Fibroblast of pulmonary artery (primary cell): ENCODE measurements around the gene SUMF2.
"Not testable (repeated sequence)": the region's sequence is repeated elsewhere in the genome, so short reads cannot be mapped to it uniquely, and the experiment has no call there.

Source experiments
- DNase-seq: peaks from one replicate; pipeline ENCODE4 v3.0.0-alpha.2; 2010; ENCODE audit warnings: low read depth
- H3K4me3 ChIP-seq: replicated peaks from 2 replicates; pipeline ENCODE4 v1.5.1; 2011; ENCODE audit warnings: low read depth, mild to moderate bottlenecking, control low read depth, low read length, moderate library complexity
- TF ChIP-seq, protein P1 (sequence below): IDR thresholded peaks from 2 replicates; pipeline ENCODE4 v1.5.1; 2011; ENCODE audit warnings: mild to moderate bottlenecking, control low read depth, low read length, inconsistent platforms; ENCODE audit errors: missing control alignments

Gene SUMF2

DNA sequence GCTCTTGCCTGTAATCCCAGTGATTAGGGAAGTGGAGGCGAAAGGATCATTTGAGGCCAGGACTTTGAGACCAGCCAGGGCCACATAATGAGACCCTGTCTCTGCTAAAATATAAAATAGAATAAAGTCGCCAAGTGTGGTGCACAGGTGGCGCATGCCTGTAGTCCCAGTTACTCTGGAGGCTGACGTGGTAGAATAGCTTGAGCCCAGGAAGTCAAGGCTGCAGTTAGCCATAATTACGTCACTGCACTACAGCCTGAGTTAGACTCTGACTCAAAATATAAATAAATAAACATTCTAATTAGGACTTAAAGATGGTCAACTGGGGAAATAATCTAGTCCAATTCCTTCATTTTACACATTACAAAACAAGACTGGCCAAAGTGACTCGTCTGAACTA, 41.4 kb downstream of the SUMF2 start:
- peak overlapping the region; percentile 85 for H3K4me3 ChIP-seq
- DNase-seq = peak; percentile 77
- TF ChIP-seq, protein P1, sequence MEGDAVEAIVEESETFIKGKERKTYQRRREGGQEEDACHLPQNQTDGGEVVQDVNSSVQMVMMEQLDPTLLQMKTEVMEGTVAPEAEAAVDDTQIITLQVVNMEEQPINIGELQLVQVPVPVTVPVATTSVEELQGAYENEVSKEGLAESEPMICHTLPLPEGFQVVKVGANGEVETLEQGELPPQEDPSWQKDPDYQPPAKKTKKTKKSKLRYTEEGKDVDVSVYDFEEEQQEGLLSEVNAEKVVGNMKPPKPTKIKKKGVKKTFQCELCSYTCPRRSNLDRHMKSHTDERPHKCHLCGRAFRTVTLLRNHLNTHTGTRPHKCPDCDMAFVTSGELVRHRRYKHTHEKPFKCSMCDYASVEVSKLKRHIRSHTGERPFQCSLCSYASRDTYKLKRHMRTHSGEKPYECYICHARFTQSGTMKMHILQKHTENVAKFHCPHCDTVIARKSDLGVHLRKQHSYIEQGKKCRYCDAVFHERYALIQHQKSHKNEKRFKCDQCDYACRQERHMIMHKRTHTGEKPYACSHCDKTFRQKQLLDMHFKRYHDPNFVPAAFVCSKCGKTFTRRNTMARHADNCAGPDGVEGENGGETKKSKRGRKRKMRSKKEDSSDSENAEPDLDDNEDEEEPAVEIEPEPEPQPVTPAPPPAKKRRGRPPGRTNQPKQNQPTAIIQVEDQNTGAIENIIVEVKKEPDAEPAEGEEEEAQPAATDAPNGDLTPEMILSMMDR = no peak

DNA sequence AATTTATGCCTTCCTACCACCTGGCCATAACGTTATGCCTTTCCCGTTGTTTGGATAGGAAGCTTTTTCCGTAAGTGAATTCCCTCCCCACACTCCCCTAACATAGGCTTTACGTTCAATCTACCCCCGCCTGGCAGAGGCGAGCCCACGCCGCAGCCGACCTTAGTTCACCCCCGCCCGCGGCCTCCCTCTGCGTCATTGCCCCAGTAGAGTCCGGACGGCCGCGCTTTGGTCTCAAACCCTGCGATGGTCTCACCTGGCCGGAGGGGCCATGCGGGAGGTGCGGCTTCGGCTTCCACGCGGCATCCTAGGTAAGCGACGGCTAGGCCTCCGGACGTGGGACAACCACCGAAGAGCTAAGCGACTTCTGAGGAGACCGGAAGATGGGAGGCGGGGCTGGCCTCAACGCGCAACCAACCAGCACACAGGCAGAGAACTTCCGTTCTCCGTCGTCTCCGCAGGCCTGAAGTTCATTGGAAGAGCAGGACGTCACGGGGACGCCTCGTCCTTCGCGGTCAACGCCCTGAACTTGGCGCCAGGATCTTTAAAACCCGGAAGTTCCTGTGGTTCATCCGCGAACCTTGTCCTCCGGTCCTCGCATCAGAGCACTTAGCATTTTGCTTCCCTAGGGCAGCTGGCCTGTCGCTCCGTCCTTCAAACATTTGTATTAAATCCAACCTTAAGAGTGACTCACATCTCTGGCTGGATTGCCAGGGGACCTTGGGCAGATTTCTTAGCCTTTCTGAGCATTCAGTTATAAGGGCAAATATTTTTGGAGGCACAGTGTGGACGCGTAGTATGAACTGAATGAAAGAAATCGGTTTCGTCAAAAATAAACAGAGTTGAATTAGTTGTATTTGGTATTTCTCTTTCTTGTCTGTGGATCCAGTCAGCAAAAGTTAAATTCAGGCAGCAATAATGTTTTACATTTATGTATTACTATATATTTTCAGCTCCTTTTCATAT, 42.3 kb downstream of the SUMF2 start, which contains the start of gene CHCHD2:
CHCHD2 (minus strand) TSS at position 369 of the 966 bp plus-strand sequence; CDS start at position 306, 63 bp downstream.
- peak within 1 kb of the TSS; percentile 85 for H3K4me3 ChIP-seq
- TF ChIP-seq, protein P1 = no peak
- DNase-seq = peak; percentile 99

DNA sequence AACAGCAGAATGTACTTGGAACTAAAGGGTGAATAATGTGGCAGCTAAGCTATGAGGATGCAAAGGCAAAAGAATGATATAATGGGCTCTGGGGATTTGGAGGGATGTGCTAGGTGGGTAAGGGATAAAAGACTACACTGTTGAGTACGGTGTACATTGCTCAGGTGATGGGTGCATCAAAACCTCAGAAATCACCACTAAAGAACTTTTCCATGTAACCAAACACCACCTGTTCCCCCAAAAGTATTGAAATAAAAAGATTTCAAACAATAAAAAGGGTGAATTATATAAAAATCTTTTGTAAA, 43.8 kb downstream of the SUMF2 start:
- TF ChIP-seq, protein P1 = no peak
- DNase-seq = no peak
- H3K4me3 ChIP-seq = no peak overlapping the region

DNA sequence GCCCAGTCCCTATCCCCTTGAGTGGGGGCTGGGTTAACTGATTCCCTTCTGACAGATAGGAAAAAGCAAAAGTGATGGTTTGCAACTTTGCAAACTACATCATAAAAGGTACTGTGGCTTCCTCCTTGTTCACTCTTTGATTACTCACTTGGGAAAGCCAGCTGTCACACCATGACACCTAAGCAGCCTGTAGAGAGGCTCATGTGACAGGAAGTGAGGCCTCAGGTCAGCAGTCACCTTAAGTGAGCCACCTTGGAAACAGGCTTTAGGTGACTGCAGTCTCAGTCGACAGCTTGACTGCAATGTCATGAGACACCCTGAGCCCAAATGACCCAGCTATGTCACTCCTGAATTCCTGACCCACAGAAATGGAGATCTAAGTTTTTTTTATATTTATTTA, 46.5 kb downstream of the SUMF2 start:
- TF ChIP-seq, protein P1 = no peak
- H3K4me3 ChIP-seq = no peak overlapping the region
- no peak for DNase-seq

DNA sequence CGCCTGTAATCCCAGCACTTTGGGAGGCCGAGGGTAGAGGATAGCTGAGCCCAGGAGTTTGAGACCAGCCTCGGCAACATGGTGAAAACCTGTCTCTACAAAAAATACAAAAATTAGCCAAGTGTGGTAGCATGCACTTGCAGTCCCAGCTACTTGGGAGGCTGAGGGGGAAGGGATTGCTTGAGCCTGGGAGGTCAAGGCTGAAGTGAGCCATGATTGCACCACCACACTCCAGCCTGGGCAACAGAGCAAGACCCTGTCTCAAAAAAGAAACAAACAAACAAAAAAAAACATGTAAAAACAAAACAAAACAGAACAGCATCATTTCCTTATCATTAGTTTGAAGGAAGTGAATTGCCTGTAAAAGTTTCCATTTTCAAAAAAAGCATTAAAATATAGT, 48.2 kb downstream of the SUMF2 start:
- not testable (repeated sequence) for DNase-seq, H3K4me3 ChIP-seq

DNA sequence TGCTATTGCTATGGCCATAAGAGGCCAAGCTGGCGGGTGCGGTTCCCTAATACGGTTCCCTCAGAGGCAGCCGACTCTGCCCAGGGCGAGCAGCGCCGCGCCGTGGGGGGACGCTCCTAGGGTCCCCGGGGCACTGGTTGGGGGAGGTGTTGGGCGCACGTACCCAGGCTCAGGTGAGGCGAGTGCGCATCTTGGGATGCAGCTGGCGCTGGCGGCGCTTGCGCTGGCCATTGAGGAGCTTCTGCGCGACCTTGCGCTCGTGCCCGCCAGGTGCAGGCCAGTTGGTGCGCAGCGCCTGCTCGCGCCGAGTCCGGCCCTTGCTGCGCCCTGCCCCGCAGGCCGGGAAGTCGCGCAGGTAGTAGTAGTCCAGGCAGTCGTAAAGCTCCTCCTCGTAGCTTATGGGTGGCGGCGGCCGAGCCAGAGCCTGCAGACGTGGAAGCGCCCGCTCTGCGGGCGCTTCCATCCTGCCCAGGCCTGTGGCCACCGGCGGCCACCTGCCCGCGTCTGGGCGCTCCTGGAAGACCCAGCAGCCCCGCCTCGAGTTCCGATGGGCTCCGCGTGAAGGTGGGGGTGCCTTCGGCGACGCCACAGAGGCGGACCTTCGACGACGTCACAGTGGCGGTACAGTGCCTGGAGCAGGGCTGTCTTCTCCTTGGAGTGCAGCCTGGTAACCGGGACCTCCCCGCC, 51.9 kb downstream of the SUMF2 start, which contains the start of gene NUPR2:
NUPR2 (minus strand) TSS at position 566 of the 687 bp plus-strand sequence; CDS start at position 463, 103 bp downstream.
- TF ChIP-seq, protein P1 = no peak
- no peak for DNase-seq
- H3K4me3 ChIP-seq = no peak within 1 kb of the TSS

DNA sequence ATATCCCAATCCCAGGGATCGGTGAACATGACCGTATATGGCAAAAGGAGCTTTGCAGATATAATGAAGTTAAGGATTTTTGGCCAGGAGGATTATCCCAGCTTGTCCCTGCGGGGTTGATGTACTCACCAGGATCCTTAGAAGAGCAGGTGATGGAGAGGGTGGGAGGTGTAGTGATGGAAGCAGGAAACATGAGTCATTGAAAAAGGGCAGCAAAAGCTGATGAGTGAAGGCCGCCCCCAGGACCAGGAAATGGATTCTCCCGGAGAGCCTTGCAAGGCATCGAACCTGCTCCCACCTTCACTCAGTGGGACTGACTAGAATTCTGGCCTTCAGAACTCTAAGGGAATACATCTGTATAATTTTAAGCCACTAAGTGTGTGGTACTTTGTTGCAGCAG, 57.4 kb downstream of the SUMF2 start:
- TF ChIP-seq, protein P1 = no peak
- H3K4me3 ChIP-seq = no peak overlapping the region
- no peak for DNase-seq
